GM12865 (cell line): ENCODE data around the gene CFAP54.

Experiments used
- DNase-seq: peaks from one replicate; pipeline ENCODE4 v3.0.0; 2010; ENCODE audit warnings: low read depth
- H3K4me3 ChIP-seq: 2 replicates; pipeline ENCODE4 v1.5.1; 2011; ENCODE audit warnings: mild to moderate bottlenecking, low read depth, low read length, control low read depth
- CTCF ChIP-seq: IDR thresholded peaks from 2 replicates; pipeline ENCODE4 v1.5.1; 2011; ENCODE audit warnings: low read length, control low read depth, low read depth, inconsistent platforms; ENCODE audit not compliant: insufficient read depth; ENCODE audit errors: missing control alignments

The CFAP54 gene

GRCh38 chr12:96811083-96811482 is 321.7 kb downstream of the CFAP54 start:
- TF ChIP-seq CTCF, result no peak
- DNase-seq, result no peak
- no peak overlapping the region for H3K4me3 ChIP-seq

- no peak for TF ChIP-seq CTCF
- no peak for DNase-seq
- H3K4me3 ChIP-seq, result no peak overlapping the region
These were observed 322.8 kb downstream of the CFAP54 start for GRCh38 chr12:96812153-96812552.

GRCh38 chr12:96814200-96814599 is 324.8 kb downstream of the CFAP54 start:
- TF ChIP-seq CTCF, result no peak
- no peak for DNase-seq
- H3K4me3 ChIP-seq, result no peak overlapping the region

- no peak for DNase-seq
- TF ChIP-seq CTCF, result no peak
- no peak overlapping the region for H3K4me3 ChIP-seq
These were observed 332.2 kb downstream of the CFAP54 start for GRCh38 chr12:96821592-96821991.

- no peak overlapping the region for H3K4me3 ChIP-seq
- no peak for DNase-seq
- TF ChIP-seq CTCF, result no peak
These were observed 333.3 kb downstream of the CFAP54 start for GRCh38 chr12:96822641-96823040.

- H3K4me3 ChIP-seq, result no peak overlapping the region
- DNase-seq, result no peak
- TF ChIP-seq CTCF, result no peak
These were observed 334.9 kb downstream of the CFAP54 start for GRCh38 chr12:96824074-96824837.

GRCh38 chr12:96824838-96825236 is 335.5 kb downstream of the CFAP54 start:
- H3K4me3 ChIP-seq, result no peak overlapping the region
- no peak for TF ChIP-seq CTCF
- no peak for DNase-seq
